Fibroblast of mammary gland (primary cell): ENCODE results near the gene GOLPH3.
A peak's percentile ranks its signal among the peaks of the same experiment; 100 is the strongest.

Experiments used
- DNase-seq: peaks from one replicate; pipeline ENCODE4 v3.0.0-alpha.2; 2010; ENCODE audit warnings: low read depth
- H3K4me3 ChIP-seq: 2 replicates; pipeline ENCODE4 v1.5.1; 2011; ENCODE audit warnings: low read depth, mild to moderate bottlenecking, low read length, moderate library complexity; ENCODE audit not compliant: control insufficient read depth
- CTCF ChIP-seq: conservative IDR thresholded peaks from 2 replicates; pipeline ENCODE4 v1.5.1; 2011; ENCODE audit warnings: low read depth, low read length, inconsistent platforms; ENCODE audit not compliant: control insufficient read depth, insufficient read depth

GOLPH3 gene

GRCh38 chr5:32138839-32139493 is 35.2 kb downstream of the GOLPH3 start:
- H3K4me3 ChIP-seq: no peak overlapping the region
- peak; percentile 73 for DNase-seq
- TF ChIP-seq CTCF: no peak

GRCh38 chr5:32136342-32136741 is 37.8 kb downstream of the GOLPH3 start:
- DNase-seq: peak; percentile 23
- no peak for TF ChIP-seq CTCF
- no peak overlapping the region for H3K4me3 ChIP-seq

- no peak for DNase-seq
- H3K4me3 ChIP-seq: no peak overlapping the region
- no peak for TF ChIP-seq CTCF
Observed at GRCh38 chr5:32135086-32135485, 39.0 kb downstream of the GOLPH3 start.

GRCh38 chr5:32132757-32133156 is 41.4 kb downstream of the GOLPH3 start:
- no peak for TF ChIP-seq CTCF
- DNase-seq: no peak
- H3K4me3 ChIP-seq: no peak overlapping the region

- DNase-seq: no peak
- no peak for TF ChIP-seq CTCF
- H3K4me3 ChIP-seq: no peak overlapping the region
Observed at GRCh38 chr5:32131604-32132003, 42.5 kb downstream of the GOLPH3 start.

GRCh38 chr5:32130865-32131264 is 43.3 kb downstream of the GOLPH3 start:
- no peak for TF ChIP-seq CTCF
- no peak for DNase-seq
- no peak overlapping the region for H3K4me3 ChIP-seq
